Measurements from ENCODE around the gene LRRC7. TPM values are rescaled to one million over a fixed set of nuclear protein-coding genes. Genes with fewer than 3 reads are reported as not detected.

Gene LRRC7
- total RNA-seq, 2 experiments from 2014 or later: 0.14 to 0.20 TPM

GRCh38 chr1:69650779-69651178, 83.1 kb downstream of the LRRC7 start:
- H3K9me3 Mint-ChIP-seq: peaks cover 5% of the 10 kb centered on the region
- no peaks in the 10 kb centered on the region for H3K36me3 Mint-ChIP-seq (ENCODE audit: low read depth)
- no peaks in the 10 kb centered on the region for H3K27me3 Mint-ChIP-seq
- Histone ChIP-seq H3K27ac (ENCODE audit: low read depth in 1 of 2, low read length in 2 of 2) (no peak overlapping the region), H3K36me3 (ENCODE audit: insufficient read depth, low read length) (no peaks in the 10 kb centered on the region), H3K4me3 (ENCODE audit: low read length) (no peak overlapping the region), H3K9me3 (ENCODE audit: control insufficient read depth in 1 of 2, insufficient read depth in 1 of 2, low read length in 2 of 2) (peaks cover 0 to 4% of the 10 kb centered on the region in 2 experiments), H3K4me1 (ENCODE audit: insufficient read depth, low read length) (no peaks in the 10 kb centered on the region), H3K27me3 (ENCODE audit: control insufficient read depth in 1 of 2, insufficient read depth in 2 of 2, low read length in 2 of 2) (no peaks in the 10 kb centered on the region)
- TF ChIP-seq CTCF (IDR thresholded peaks at IDR 0.05): no peak
- CTCF ChIA-PET: no interaction called here
- intact Hi-C loops (cut with DNase I, micrococcal nuclease): no loop called here
- H3K4me1 Mint-ChIP-seq (ENCODE audit: low read depth): no peaks in the 10 kb centered on the region
- DNase-seq (no peak), ATAC-seq (ENCODE audit: poor library complexity) (no peak)
- H3K4me3 Mint-ChIP-seq: no peak overlapping the region
- POLR2A ChIA-PET: no interaction called here
- no peak overlapping the region for H3K27ac Mint-ChIP-seq

- Histone ChIP-seq H3K9me3 (ENCODE audit: control insufficient read depth in 1 of 2, insufficient read depth in 1 of 2, low read length in 2 of 2) (peaks cover 0 to 4% of the 10 kb centered on the region in 2 experiments), H3K36me3 (ENCODE audit: insufficient read depth, low read length) (no peaks in the 10 kb centered on the region), H3K4me1 (ENCODE audit: insufficient read depth, low read length) (no peaks in the 10 kb centered on the region), H3K27ac (ENCODE audit: low read depth in 1 of 2, low read length in 2 of 2) (no peak overlapping the region), H3K27me3 (ENCODE audit: control insufficient read depth in 1 of 2, insufficient read depth in 2 of 2, low read length in 2 of 2) (no peaks in the 10 kb centered on the region), H3K4me3 (ENCODE audit: low read length) (no peak overlapping the region)
- H3K4me1 Mint-ChIP-seq (ENCODE audit: low read depth): no peaks in the 10 kb centered on the region
- H3K9me3 Mint-ChIP-seq: peaks cover 5% of the 10 kb centered on the region
- POLR2A ChIA-PET: no interaction called here
- no peak for TF ChIP-seq CTCF (IDR thresholded peaks at IDR 0.05)
- DNase-seq (no peak), ATAC-seq (ENCODE audit: poor library complexity) (no peak)
- no peaks in the 10 kb centered on the region for H3K27me3 Mint-ChIP-seq
- H3K36me3 Mint-ChIP-seq (ENCODE audit: low read depth): no peaks in the 10 kb centered on the region
- no peak overlapping the region for H3K27ac Mint-ChIP-seq
- no peak overlapping the region for H3K4me3 Mint-ChIP-seq
- CTCF ChIA-PET: no interaction called here
- intact Hi-C loops (cut with DNase I, micrococcal nuclease): no loop called here
Observed at GRCh38 chr1:69651656-69652055, 83.9 kb downstream of the LRRC7 start.

GRCh38 chr1:69657971-69658370, 90.2 kb downstream of the LRRC7 start:
- Histone ChIP-seq H3K36me3 (ENCODE audit: insufficient read depth, low read length) (no peaks in the 10 kb centered on the region), H3K27me3 (ENCODE audit: control insufficient read depth in 1 of 2, insufficient read depth in 2 of 2, low read length in 2 of 2) (no peaks in the 10 kb centered on the region), H3K4me1 (ENCODE audit: insufficient read depth, low read length) (no peaks in the 10 kb centered on the region), H3K4me3 (ENCODE audit: low read length) (no peak overlapping the region), H3K9me3 (ENCODE audit: control insufficient read depth in 1 of 2, insufficient read depth in 1 of 2, low read length in 2 of 2) (no peaks in the 10 kb centered on the region), H3K27ac (ENCODE audit: low read depth in 1 of 2, low read length in 2 of 2) (no peak overlapping the region)
- intact Hi-C loops (cut with DNase I, micrococcal nuclease): no loop called here
- Mint-ChIP-seq H3K36me3 (ENCODE audit: low read depth) (no peaks in the 10 kb centered on the region), H3K27ac (no peak overlapping the region), H3K9me3 (peaks cover 7% of the 10 kb centered on the region), H3K4me1 (ENCODE audit: low read depth) (no peaks in the 10 kb centered on the region), H3K27me3 (no peaks in the 10 kb centered on the region), H3K4me3 (no peak overlapping the region)
- DNase-seq: no peak
- TF ChIP-seq CTCF (IDR thresholded peaks at IDR 0.05): no peak
- ChIA-PET CTCF (no interaction called here), POLR2A (no interaction called here)
- ATAC-seq (ENCODE audit: poor library complexity): no peak

Measured in CD4-positive, alpha-beta T cell (primary cell).